ENCODE data around the gene GSC.
"Not testable (repeated sequence)": the region's sequence is repeated elsewhere in the genome, so short reads cannot be mapped to it uniquely, and the experiment has no call there.

The GSC gene

GRCh38 chr14:94771158-94771905 is 1.4 kb upstream of the GSC start:
- DNase-seq = no peak

GRCh38 chr14:94770815-94771157 is 873 bp upstream of the GSC start:
- no peak for DNase-seq

GRCh38 chr14:94770251-94770749 is 387 bp upstream of the GSC start:
- DNase-seq = no peak

- DNase-seq = no peak
These were observed 1.2 kb downstream of the GSC start for GRCh38 chr14:94768521-94769390.

- no peak for DNase-seq
These were observed 1.8 kb downstream of the GSC start for GRCh38 chr14:94768141-94768520.

GRCh38 chr14:94767321-94767878 is 2.5 kb downstream of the GSC start:
- DNase-seq = no peak

- no peak for DNase-seq
These were observed 5.3 kb downstream of the GSC start for GRCh38 chr14:94764573-94764972.

GRCh38 chr14:94762431-94762830 is 7.5 kb downstream of the GSC start:
- DNase-seq = no peak

- no peak for DNase-seq
These were observed 7.9 kb downstream of the GSC start for GRCh38 chr14:94761997-94762377.

GRCh38 chr14:94761348-94761996 is 8.4 kb downstream of the GSC start:
- no peak for DNase-seq

GRCh38 chr14:94756310-94756882 is 13.5 kb downstream of the GSC start:
- no peak for DNase-seq

GRCh38 chr14:94754391-94754942 is 15.4 kb downstream of the GSC start:
- DNase-seq = no peak

GRCh38 chr14:94752591-94753436 is 17.1 kb downstream of the GSC start:
- DNase-seq = no peak

GRCh38 chr14:94751956-94752355 is 18.0 kb downstream of the GSC start:
- DNase-seq = no peak

- no peak for DNase-seq
These were observed 18.6 kb downstream of the GSC start for GRCh38 chr14:94751321-94751720.

- DNase-seq = no peak
These were observed 19.5 kb downstream of the GSC start for GRCh38 chr14:94750371-94750770.

- DNase-seq = no peak
These were observed 21.1 kb downstream of the GSC start for GRCh38 chr14:94748667-94749347.

GRCh38 chr14:94747739-94748138 is 22.2 kb downstream of the GSC start:
- no peak for DNase-seq

GRCh38 chr14:94747153-94747552 is 22.8 kb downstream of the GSC start:
- not testable (repeated sequence) for DNase-seq

- DNase-seq = no peak
These were observed 23.8 kb downstream of the GSC start for GRCh38 chr14:94746131-94746530.

GRCh38 chr14:94738751-94739150 is 31.2 kb downstream of the GSC start:
- no peak for DNase-seq
